Measurements from ENCODE around the gene ECE2. TPM values are rescaled to one million over a fixed set of nuclear protein-coding genes. Genes with fewer than 3 reads are reported as not detected.
A peak's percentile ranks its signal among the peaks of the same experiment; 100 is the strongest.

ECE2 gene
- total RNA-seq, 1 donor from 2014 or later = not detected

GRCh38 chr3:184322731-184323487 is 47.1 kb downstream of the ECE2 start:
- no peak overlapping the region for H3K4me3 ChIP-seq (ENCODE audit: low read depth, low read length)
- FAIRE-seq (no peak), DNase-seq (ENCODE audit: low read depth) (no peak)
- no peaks in the 10 kb centered on the region for H3K27me3 ChIP-seq (ENCODE audit: control insufficient read depth, insufficient read depth, low read length)
- TF ChIP-seq, protein P1, sequence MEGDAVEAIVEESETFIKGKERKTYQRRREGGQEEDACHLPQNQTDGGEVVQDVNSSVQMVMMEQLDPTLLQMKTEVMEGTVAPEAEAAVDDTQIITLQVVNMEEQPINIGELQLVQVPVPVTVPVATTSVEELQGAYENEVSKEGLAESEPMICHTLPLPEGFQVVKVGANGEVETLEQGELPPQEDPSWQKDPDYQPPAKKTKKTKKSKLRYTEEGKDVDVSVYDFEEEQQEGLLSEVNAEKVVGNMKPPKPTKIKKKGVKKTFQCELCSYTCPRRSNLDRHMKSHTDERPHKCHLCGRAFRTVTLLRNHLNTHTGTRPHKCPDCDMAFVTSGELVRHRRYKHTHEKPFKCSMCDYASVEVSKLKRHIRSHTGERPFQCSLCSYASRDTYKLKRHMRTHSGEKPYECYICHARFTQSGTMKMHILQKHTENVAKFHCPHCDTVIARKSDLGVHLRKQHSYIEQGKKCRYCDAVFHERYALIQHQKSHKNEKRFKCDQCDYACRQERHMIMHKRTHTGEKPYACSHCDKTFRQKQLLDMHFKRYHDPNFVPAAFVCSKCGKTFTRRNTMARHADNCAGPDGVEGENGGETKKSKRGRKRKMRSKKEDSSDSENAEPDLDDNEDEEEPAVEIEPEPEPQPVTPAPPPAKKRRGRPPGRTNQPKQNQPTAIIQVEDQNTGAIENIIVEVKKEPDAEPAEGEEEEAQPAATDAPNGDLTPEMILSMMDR (IDR thresholded peaks at IDR 0.05; ENCODE audit: insufficient read depth, low read length, severe bottlenecking) = no peak
- H3K36me3 ChIP-seq (ENCODE audit: control insufficient read depth, insufficient read depth, low read length) = peaks cover 70% of the 10 kb centered on the region

DNA sequence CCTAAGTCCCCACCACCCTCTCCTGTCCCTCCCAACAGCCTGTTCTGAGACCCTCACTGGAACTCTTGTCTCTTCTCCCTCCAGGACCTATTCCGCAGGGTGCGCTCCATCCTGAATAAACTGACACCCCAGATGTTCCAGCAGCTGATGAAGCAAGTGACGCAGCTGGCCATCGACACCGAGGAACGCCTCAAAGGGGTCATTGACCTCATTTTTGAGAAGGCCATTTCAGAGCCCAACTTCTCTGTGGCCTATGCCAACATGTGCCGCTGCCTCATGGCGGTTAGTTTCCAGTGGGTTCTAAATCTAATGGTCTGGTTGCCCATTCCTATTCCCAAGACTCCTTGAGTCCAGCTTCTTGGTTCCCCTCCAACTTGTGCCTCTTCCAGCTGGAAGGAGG is 47.9 kb downstream of the ECE2 start:
- DNase-seq (ENCODE audit: low read depth) (no peak), FAIRE-seq (no peak)
- TF ChIP-seq, protein P1 (IDR thresholded peaks at IDR 0.05; ENCODE audit: insufficient read depth, low read length, severe bottlenecking) = no peak
- no peak overlapping the region for H3K4me3 ChIP-seq (ENCODE audit: low read depth, low read length)
- H3K36me3 ChIP-seq (ENCODE audit: control insufficient read depth, insufficient read depth, low read length) = peaks cover 74% of the 10 kb centered on the region
- no peaks in the 10 kb centered on the region for H3K27me3 ChIP-seq (ENCODE audit: control insufficient read depth, insufficient read depth, low read length)

DNA sequence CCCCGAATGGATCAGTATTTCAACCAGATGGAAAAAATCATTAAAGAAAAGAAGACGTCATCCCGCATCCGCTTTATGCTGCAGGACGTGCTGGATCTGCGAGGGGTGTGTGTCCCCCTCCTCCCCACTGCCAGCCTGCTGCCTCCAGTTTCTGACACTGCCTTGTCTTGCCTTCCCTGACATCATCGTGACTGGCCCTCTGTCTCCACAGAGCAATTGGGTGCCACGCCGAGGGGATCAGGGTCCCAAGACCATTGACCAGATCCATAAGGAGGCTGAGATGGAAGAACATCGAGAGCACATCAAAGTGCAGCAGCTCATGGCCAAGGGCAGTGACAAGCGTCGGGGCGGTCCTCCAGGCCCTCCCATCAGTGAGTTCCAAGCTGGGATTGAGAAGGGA is 49.4 kb downstream of the ECE2 start:
- peaks cover 79% of the 10 kb centered on the region for H3K36me3 ChIP-seq (ENCODE audit: control insufficient read depth, insufficient read depth, low read length)

GRCh38 chr3:184325715-184326369 is 50.0 kb downstream of the ECE2 start:
- H3K27me3 ChIP-seq (ENCODE audit: control insufficient read depth, insufficient read depth, low read length) = no peaks in the 10 kb centered on the region
- FAIRE-seq (no peak), DNase-seq (ENCODE audit: low read depth) (peak; percentile 67)
- peaks cover 73% of the 10 kb centered on the region for H3K36me3 ChIP-seq (ENCODE audit: control insufficient read depth, insufficient read depth, low read length)
- no peak overlapping the region for H3K4me3 ChIP-seq (ENCODE audit: low read depth, low read length)
- TF ChIP-seq, protein P1 (IDR thresholded peaks at IDR 0.05; ENCODE audit: insufficient read depth, low read length, severe bottlenecking) = no peak

More for the DNA sequence above, 49.4 kb downstream of the ECE2 start:
- Histone ChIP-seq H3K4me3 (ENCODE audit: low read depth, low read length) (no peak overlapping the region), H3K27me3 (ENCODE audit: control insufficient read depth, insufficient read depth, low read length) (no peaks in the 10 kb centered on the region)
- DNase-seq (ENCODE audit: low read depth) (no peak), FAIRE-seq (no peak)
- TF ChIP-seq, protein P1 (IDR thresholded peaks at IDR 0.05; ENCODE audit: insufficient read depth, low read length, severe bottlenecking) = no peak

DNA sequence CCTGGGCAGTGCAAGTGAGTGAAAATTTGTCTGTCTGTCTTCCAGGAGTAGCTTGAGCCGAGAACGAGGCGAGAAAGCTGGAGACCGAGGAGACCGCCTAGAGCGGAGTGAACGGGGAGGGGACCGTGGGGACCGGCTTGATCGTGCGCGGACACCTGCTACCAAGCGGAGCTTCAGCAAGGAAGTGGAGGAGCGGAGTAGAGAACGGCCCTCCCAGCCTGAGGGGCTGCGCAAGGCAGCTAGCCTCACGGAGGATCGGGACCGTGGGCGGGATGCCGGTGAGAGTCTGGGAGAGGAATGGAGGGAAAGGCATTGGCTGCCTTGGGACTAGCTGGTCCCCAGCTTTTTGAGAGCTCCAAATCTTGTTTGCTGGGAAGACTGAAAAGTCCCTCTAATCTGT is 51.3 kb downstream of the ECE2 start:
- Histone ChIP-seq H3K4me3 (ENCODE audit: low read depth, low read length) (no peak overlapping the region), H3K27me3 (ENCODE audit: control insufficient read depth, insufficient read depth, low read length) (no peaks in the 10 kb centered on the region), H3K36me3 (ENCODE audit: control insufficient read depth, insufficient read depth, low read length) (peaks cover 68% of the 10 kb centered on the region)
- DNase-seq (ENCODE audit: low read depth) (no peak), FAIRE-seq (no peak)
- TF ChIP-seq, protein P1 (IDR thresholded peaks at IDR 0.05; ENCODE audit: insufficient read depth, low read length, severe bottlenecking) = no peak

Data from bronchial epithelial cell (primary cell).